HG02588 (cell line): ENCODE results near the gene COL21A1.

Experiments
- ATAC-seq: cut with Tn5 transposase; IDR thresholded peaks from one replicate; pipeline ENCODE4 v1.9.1; 2021; ENCODE audit warnings: mild to moderate bottlenecking, moderate library complexity; ENCODE audit not compliant: unreplicated experiment

COL21A1 gene

GRCh38 chr6:56246541-56246880, 869 bp downstream of the COL21A1 start:
- no peak for ATAC-seq

DNA sequence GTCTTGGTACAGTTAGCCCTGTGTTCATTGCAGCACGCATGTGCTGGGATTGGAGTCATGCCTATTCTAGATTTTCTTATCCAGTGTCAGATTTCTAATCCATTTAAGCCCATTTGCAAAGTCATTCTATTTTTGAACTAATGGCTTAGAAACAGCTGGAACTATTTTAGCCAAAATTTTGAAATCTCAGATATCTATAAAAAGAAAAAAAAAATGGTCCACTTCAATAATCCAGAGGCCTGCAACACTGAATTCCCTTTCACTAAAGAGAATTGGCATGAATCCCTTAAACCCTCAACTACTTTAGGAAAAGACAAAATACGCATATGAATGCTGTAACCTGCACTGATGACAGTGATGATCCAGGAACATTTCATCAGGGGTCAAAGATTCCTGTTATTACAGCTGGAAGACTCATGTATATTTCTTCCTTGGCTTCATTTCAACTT, 1.5 kb downstream of the COL21A1 start:
- no peak for ATAC-seq

DNA sequence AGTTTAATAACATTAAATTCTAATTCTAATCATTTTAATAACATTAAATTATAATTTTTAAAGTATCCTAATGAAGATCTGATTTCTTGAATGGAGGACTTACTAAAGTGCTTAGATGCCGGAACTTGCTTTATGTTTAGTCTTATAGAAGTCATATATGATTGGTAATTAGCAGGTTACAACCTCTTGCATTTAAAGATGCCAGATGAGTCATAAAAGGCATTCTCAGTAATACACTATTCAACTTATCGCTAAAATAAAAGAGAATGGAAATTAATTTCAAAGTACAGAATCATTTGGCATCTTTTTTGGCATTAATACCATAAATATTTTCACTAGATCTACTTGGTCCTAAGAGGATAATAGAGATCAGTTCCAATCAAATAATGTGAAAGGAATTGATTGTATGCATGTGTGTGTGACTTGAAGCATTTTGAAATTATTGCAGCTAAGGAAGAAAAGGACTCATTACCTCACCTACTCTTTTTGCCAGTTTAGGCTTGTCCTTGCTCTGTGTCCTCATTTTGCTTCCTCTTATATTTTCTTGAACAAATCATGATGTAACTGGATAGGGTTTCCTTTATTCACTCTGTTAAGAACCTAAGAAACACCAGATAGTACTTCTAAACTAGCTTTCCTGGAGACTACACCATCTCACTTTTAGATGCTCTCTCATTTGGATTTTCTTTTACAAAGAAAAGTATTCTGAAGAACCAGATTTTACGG, 2.7 kb downstream of the COL21A1 start:
- no peak for ATAC-seq

DNA sequence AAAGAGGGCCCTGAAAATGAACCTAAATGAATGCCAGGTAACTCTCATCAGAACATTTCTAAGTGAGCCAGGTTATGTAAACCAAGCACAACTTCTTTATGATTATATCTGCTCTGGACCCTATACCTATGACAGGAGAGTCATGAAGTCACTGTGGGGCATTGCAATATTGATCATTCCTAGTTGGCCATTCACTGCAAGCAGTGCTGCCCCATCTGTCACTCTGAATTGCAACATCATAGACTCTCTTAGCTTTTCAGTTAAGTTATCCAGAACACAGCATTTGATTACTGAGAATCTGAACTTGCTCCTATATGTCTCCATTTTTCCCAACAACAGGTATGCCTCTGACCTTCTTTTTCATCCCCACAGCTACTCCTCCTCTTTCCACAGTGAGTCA, 3.3 kb downstream of the COL21A1 start:
- ATAC-seq: no peak

DNA sequence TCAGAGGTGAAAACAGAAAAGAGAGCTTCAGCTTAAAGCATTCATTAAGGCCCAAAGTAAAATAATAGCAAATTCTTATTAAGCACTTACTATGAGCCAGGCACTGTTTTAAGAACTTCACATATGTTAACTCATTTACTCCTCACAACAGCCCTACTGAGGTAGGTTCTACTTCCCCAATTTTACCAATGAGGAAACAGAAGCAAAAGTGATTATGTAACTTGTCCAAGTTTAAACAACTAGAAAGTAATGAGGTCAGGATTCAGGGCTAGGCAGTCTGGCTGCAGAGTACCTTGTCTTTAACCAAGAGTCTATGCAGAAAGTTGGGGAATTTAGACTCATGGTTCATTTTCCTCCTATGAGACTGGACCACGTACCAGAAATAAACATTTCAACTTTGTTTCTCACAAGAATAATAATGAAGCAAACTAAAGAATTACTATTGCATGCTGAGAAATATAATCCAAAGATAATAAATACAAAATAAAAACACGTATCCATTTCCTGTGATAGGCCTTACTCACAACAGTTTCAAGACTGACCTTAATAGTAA, 3.8 kb downstream of the COL21A1 start:
- ATAC-seq: peak; percentile 70

- no peak for ATAC-seq
Measured at GRCh38 chr6:56242346-56242745, 5.0 kb downstream of the COL21A1 start.

DNA sequence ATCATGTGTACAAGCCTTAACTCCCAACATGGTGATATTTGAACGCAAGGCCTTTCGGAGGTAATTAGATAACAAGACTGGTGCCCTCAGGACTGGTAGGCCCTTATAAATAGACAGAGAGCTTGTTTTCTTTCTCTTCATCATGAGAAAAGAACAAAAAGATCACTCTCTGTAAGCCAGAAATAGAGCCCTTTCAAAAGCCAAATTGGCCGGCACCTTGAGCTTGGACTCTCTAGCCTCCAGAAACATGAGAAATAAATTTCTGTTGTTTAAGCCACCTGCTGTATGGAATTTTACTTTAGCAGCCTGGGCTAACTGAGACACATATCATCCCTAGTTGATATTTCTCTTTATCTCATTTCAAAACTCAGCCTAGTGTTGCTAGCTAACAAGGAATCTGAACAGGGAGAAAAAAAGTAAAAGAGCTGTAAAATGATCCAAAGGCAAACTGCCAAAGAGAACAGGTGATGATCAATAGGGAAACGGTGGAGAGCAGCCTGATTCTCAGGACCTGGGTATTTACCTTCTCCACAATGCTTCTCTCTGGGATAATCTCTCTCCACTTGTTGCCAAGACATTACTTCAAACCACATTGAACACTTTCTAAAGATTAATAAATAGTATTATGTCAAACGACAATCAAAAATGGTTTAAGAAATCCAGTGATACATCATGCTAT, 6.1 kb downstream of the COL21A1 start:
- no peak for ATAC-seq

- no peak for ATAC-seq
Measured at GRCh38 chr6:56238352-56238751, 9.0 kb downstream of the COL21A1 start.

- ATAC-seq: no peak
Measured at GRCh38 chr6:56235245-56235644, 12.1 kb downstream of the COL21A1 start.

GRCh38 chr6:56232436-56232835, 14.9 kb downstream of the COL21A1 start:
- no peak for ATAC-seq

DNA sequence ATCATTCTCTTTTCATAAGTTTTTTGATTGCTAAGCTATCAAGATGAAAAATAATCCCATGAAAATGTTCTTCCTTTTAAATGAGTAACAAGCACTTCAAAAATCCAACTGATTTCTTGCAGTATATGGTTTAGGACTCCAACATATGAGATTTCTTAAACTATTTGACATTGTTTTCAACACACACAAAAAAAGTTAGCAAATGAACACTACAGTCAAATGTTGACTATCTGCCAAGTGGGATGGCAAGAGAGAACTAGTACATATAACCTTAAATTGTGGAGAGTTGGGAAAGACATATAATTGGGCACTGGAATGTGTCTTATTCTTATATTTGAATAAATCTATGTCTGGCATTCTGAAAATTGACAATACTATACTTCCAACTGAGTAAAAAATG, 15.6 kb downstream of the COL21A1 start:
- ATAC-seq: no peak

DNA sequence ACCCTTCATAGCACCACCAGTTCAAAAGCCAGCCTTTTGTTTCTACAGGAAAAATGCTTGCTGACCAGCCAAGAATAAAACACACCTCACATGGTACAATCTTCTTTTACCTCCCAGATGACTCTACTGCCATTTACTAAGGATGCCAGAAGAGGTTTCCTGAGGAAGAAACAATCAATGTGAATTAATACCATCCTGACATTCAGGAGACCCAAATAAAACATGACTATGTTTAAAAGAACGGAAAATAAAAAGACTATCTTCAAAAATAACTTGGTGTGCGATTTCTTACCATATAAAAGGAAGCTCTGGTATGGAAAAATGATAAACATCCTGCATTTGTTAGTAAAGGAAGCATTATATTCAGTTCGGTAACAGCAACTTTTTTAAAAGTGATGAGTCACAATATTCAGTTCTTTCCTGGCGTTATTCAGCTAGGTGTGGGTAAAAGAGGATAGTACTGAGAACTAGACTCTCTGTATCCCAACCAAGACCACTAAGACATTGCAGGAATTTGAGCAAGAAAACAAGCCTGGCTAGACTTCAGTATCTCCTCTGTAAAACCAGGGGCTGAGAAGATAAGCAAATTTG, 16.3 kb downstream of the COL21A1 start:
- ATAC-seq: no peak

DNA sequence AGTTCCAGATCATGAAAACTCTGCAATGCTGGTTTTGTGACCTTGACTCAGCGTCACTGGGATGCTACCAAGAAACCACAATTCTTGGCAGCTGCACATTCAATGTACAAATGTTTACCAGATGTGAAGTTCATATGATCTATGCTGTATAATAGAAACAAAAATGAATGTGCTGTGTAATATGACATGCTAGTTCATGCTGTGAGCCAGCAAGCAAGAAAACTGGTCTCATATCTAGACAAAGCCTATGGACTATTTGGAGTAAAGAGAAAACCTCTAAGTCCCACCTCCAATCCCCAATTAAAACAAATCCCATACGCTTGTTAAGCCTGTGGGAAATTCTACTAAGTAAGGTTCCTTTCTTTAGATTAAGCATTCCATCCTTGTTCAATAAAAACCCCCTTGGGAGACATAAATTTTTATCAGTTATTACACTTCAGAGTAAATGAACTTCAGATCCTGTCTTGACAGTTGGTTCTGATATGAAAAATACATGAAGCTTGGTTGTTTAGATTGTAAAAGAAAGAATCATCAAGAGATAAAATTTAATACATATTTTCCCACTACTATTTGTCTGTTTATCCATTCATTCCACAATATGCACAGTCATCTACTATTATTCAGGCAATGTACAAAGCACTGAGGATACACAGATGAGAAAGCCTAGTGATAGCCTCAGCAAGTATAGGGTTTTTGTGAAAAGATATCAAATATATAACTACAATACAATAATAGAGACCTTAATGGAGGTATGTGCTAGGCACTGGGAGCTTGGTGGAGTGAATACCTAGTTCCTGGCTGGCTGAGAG, 20.1 kb downstream of the COL21A1 start:
- no peak for ATAC-seq

GRCh38 chr6:56223995-56224394, 23.4 kb downstream of the COL21A1 start:
- no peak for ATAC-seq

DNA sequence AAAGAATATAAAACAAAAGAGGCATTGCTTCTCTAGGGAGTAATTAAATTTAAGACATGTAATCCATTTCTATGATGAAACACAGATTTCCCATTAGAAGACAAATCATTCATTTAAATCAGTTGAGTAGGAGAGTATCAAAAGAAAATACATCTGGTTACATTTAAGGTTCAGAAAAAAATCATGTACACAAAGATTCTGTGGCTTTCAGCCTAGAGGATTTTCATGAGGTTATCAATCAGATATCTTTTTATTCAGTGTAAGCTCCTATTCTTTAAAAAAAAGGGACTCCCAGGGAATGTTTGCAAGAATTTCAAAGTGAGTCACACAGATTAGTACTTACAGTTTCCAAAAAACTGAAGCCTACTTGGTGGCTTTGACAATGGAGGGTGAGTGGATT, 24.9 kb downstream of the COL21A1 start:
- ATAC-seq: no peak

GRCh38 chr6:56220078-56220477, 27.3 kb downstream of the COL21A1 start:
- ATAC-seq: no peak

- ATAC-seq: no peak
Measured at GRCh38 chr6:56214703-56215101, 32.7 kb downstream of the COL21A1 start.

DNA sequence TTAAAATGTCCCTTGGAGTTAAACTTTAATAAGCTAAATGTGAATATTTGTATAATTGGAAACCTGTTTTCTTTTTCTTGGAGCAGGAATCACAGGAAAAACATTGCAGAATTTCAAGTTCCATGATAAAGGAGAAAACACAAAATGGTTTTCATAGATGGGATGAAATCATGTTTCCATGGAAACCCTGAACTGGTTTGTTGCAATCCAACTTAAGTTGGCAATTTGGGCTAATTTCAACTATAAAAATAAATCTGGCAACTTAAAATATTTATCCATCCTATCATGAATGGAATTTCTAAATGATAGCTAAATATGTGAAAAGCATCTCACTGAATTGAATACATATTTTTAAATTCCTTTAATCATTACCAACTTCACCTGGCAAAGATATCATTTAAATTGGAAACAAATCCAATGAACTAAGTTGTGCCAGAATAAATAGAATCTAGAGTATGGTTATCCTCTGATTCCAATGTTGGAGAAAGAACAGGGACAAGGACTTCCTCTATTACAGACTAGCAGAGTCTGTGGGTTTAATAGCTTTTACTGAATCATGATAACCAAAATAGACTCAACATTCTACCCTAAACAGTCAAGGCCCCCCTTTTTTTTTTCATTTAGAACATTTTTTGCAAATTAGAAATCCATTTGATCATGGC, 33.2 kb downstream of the COL21A1 start:
- no peak for ATAC-seq

- ATAC-seq: no peak
Measured at GRCh38 chr6:56211724-56212123, 35.7 kb downstream of the COL21A1 start.

- ATAC-seq: no peak
Measured at GRCh38 chr6:56204134-56204533, 43.2 kb downstream of the COL21A1 start.

DNA sequence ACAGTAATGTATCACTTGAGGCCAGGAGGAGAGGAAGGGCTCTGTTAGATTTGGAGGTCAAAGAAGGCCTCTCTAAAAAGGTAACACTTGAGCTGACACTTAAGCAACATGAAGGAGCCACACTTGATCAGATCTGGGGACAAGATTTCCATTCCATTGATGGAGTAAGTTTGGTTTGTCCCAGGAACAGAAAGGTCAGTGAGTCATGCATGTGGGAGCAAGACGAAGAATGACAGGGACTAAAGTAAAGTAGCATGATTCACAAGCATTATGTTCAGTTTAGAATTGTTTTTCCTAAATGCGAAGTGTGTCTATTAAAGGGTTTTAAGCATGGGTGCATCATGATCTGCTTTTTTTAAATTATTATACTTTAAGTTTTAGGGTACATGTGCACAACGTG, 47.4 kb downstream of the COL21A1 start:
- no peak for ATAC-seq
